HepG2 (cell line): ENCODE measurements around the gene RPE.

Experiments used
- AFF4 ChIP-seq: sonication (generic); formaldehyde crosslinking; IDR thresholded peaks from 2 replicates; pipeline ENCODE4 v1.4.0; 2020; ENCODE audit warnings: missing genetic modification reagents
- ATF6 ChIP-seq: sonication (generic); formaldehyde crosslinking; conservative IDR thresholded peaks from 2 replicates; pipeline ENCODE4 v1.4.0; 2020; ENCODE audit warnings: missing genetic modification reagents
- CTCF ChIP-seq: sonication (generic); formaldehyde crosslinking; IDR thresholded peaks from 2 replicates; pipeline ENCODE4 v1.5.0; 2020; ENCODE audit warnings: mild to moderate bottlenecking, missing genetic modification reagents, moderate library complexity
- ETV6 ChIP-seq: sonication (generic); formaldehyde crosslinking; conservative IDR thresholded peaks from 2 replicates; pipeline ENCODE4 v1.4.0; 2020; ENCODE audit warnings: missing genetic modification reagents
- EZH2 ChIP-seq: conservative IDR thresholded peaks from 2 replicates; pipeline ENCODE4 v1.6.1; 2012; ENCODE audit warnings: mild to moderate bottlenecking, low read depth, low read length, moderate library complexity
- FOSL1 ChIP-seq: sonication (generic); formaldehyde crosslinking; IDR thresholded peaks from 2 replicates; pipeline ENCODE4 v1.9.0; 2021; ENCODE audit warnings: missing genetic modification reagents, borderline replicate concordance
- HOXA7 ChIP-seq: sonication (generic); formaldehyde crosslinking; IDR thresholded peaks from 2 replicates; pipeline ENCODE4 v1.8.1; 2022; ENCODE audit warnings: mild to moderate bottlenecking, missing genetic modification reagents, moderate library complexity
- KLF15 ChIP-seq: sonication (generic); formaldehyde crosslinking; IDR thresholded peaks from 2 replicates; pipeline ENCODE4 v1.8.1; 2023; ENCODE audit warnings: borderline replicate concordance, mild to moderate bottlenecking, inconsistent platforms, missing genetic modification reagents, mixed read lengths
- MATR3 ChIP-seq: sonication (generic); formaldehyde crosslinking; IDR thresholded peaks from 2 replicates; pipeline ENCODE4 v1.4.0; 2020; ENCODE audit warnings: missing genetic modification reagents
- POLR2A ChIP-seq, 2 experiments: IDR thresholded peaks; 2 replicates each; pipeline ENCODE4 v1.6.1; 2011; ENCODE audit warnings: low read depth in 2 of 2, low read length in 2 of 2, mild to moderate bottlenecking in 1 of 2, moderate library complexity in 1 of 2; ENCODE audit not compliant: insufficient read depth in 1 of 2
- ZSCAN22 ChIP-seq: sonication (generic); formaldehyde crosslinking; IDR thresholded peaks from 2 replicates; pipeline ENCODE4 v1.4.0; 2020; ENCODE audit warnings: mild to moderate bottlenecking, missing genetic modification reagents
- TF ChIP-seq, protein P1 (sequence below): sonication (generic); formaldehyde crosslinking; IDR thresholded peaks from 2 replicates; pipeline ENCODE4 v1.4.0; 2020; ENCODE audit warnings: missing genetic modification reagents, mild to moderate bottlenecking, borderline replicate concordance

DNA sequence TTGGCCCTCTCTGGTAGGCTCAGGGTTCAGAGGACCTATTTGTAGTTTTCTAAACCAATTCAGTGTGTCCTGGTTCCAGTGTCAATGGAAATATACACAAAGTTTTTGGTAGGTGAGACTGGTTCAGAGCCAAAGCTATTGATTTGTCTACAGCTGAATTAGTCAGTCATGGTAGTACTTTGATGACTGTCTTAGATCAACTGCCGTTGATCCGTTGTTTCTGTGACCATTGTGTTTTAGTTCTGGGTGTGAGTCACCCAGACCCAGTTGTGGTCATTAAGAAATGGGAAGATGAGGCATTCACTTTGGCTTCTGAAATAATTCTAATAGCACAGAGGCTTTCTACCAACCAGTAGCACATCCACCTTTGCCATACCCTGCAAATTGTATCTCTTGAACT, 16.0 kb upstream of the RPE start:
- TF ChIP-seq POLR2A (IDR thresholded peaks at IDR 0.05; ENCODE audit: insufficient read depth in 1 of 2, low read depth in 2 of 2, low read length in 2 of 2), result no peak
- no peak for TF ChIP-seq FOSL1 (CRISPR knock-in tag)
- TF ChIP-seq KLF15 (CRISPR knock-in tag), result no peak
- no peak for TF ChIP-seq EZH2
- TF ChIP-seq CTCF (CRISPR knock-in tag), result no peak
- TF ChIP-seq ETV6 (CRISPR knock-in tag), result no peak
- TF ChIP-seq, protein P1, sequence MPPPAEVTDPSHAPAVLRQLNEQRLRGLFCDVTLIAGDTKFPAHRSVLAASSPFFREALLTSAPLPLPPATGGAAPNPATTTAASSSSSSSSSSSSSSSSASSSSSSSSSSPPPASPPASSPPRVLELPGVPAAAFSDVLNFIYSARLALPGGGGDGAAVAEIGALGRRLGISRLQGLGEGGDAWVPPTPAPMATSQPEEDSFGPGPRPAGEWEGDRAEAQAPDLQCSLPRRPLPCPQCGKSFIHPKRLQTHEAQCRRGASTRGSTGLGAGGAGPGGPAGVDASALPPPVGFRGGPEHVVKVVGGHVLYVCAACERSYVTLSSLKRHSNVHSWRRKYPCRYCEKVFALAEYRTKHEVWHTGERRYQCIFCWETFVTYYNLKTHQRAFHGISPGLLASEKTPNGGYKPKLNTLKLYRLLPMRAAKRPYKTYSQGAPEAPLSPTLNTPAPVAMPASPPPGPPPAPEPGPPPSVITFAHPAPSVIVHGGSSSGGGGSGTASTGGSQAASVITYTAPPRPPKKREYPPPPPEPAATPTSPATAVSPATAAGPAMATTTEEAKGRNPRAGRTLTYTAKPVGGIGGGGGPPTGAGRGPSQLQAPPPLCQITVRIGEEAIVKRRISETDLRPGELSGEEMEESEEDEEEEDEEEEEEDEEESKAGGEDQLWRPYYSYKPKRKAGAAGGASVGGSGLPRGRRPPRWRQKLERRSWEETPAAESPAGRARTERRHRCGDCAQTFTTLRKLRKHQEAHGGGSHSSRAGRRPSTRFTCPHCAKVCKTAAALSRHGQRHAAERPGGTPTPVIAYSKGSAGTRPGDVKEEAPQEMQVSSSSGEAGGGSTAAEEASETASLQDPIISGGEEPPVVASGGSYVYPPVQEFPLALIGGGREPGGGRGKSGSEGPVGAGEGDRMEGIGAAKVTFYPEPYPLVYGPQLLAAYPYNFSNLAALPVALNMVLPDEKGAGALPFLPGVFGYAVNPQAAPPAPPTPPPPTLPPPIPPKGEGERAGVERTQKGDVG (CRISPR knock-in tag), result no peak
- no peak for TF ChIP-seq ATF6
- no peak for TF ChIP-seq ZSCAN22
- TF ChIP-seq MATR3, result no peak
- TF ChIP-seq AFF4 (CRISPR knock-in tag), result no peak
- TF ChIP-seq HOXA7 (CRISPR knock-in tag), result no peak
